HG02571 (cell line): ENCODE results near the gene ZNF346.

Source experiments
- ATAC-seq: cut with Tn5 transposase; IDR thresholded peaks from one replicate; pipeline ENCODE4 v1.9.1; 2021; ENCODE audit warnings: mild to moderate bottlenecking, moderate library complexity; ENCODE audit not compliant: unreplicated experiment

The ZNF346 gene

DNA sequence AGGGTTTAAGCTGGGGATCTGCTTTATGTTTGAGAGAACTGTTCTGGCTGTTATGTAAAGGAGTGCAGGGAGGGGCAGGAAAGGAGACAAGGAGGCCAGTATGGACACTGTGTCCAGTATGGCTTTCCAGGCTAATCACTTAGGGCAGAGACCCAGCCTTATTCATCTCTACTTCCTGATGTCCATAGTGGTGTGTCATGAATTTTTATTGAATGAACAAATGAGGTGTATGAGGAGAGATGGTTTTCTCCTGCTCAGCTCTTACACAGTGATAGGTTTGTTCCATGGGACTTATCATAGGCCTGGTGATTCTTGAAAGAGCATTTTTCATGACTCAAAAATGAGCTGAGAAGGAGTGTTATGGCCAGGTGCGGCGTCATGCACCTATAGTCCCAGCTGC lies 43.7 kb downstream of the ZNF346 start:
- no peak for ATAC-seq

- no peak for ATAC-seq
Observed at GRCh38 chr5:177067503-177067902, 45.0 kb downstream of the ZNF346 start.

DNA sequence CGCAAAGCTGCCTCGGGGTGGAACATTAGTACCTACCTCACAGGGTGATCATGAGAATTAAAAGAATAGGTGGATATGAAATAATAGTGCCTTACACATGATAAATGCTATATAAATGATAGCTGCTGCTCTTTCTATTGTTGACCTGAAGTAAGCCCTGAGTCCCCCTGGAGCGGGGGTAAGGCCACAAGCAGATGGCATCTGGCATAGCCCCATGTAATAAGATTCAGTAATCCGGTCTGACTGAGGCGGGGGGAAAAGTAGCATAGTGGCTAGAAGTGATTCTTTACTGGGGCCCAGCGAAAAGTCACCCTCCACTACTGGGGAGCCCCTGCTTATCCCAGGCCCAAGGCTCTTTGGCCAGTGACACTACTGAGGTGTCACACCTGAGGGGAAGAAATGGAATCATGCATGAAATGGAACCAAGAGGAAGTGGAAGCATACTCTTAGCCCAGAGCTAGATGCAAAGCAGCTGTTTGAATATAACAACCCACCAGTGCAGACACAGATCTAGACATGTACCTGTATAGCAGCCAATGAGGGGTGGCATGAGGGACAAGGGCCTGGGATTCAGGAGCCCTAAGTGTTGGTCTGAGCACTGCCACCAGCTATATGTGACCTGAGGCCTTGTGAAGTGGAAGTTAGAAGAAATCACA lies 48.2 kb downstream of the ZNF346 start:
- no peak for ATAC-seq

DNA sequence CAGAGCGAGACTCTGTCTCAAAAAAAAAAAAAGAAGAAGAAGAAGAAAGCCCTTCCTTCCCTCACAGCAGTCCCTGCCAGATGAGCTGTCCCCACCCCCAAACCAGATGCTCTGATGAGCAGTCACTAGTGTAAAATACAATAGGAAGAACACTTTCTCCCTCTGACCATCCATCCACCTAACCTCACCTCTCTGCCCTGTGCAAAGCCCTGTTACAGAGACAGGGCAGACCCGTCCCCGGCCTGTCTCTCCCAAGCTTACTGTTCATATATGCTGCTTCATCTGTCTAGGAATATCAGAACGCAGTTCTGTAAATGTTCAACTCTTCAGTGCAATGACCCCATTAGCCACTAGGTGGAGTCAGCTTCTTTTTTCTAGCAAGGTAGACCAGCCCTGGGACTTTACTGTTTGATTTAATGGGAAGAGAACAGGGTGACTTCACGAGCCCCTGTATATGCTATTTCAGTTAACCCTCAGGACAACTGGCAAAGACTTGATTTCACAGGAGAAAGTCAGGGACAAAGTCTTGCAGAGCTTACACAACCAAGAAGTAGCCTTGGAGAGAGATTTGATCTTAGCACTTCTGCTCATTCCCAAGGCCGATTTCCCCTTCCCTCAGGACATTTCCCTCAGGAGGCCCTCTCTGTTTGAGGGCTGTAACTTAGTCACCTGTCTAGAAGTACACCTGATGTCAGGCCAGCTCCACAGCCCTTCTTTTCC lies 49.3 kb downstream of the ZNF346 start:
- no peak for ATAC-seq

GRCh38 chr5:177077335-177077734 lies 54.8 kb downstream of the ZNF346 start:
- no peak for ATAC-seq

DNA sequence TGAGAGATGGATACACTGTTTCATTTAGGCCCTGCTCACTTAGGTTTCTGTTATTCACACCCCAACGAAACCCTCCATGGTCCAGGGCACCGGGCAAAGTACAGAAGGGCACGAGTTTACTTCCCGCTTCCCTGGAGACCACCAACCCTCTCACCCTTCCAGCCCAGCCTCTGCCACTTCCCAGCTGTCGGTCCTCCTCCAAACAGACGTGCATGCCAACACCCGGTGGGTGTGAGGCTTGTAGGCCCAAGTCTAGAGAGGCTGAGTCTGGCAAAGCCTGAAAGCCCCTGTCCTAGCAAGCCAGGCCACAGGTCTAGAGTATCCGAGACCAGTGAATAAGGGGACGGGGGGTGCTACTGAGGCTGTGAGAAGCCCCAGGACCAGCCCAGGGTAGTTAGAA lies 57.1 kb downstream of the ZNF346 start:
- no peak for ATAC-seq

- ATAC-seq = no peak
Observed at GRCh38 chr5:177080265-177080664, 57.8 kb downstream of the ZNF346 start.

- ATAC-seq = no peak
Observed at GRCh38 chr5:177081859-177082258, 59.4 kb downstream of the ZNF346 start.

DNA sequence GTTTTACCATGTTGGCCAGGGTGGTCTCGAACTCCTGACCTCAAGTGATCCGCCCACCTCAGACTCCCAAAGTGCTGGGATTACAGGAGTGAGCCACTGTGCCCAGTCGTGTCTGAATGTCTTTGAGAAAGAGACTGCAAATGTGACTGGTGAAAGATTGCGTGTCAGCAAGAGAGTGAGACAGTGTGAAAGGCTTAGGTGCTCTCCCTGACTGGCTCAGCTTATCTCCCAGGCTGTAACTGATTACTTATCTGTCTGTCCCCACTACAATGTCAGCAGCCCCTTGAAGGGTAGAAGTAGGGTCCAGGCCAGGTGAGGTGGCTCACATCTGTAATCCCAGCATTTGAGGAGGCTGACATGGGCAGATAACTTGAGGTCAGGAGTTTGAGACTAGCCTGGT lies 60.9 kb downstream of the ZNF346 start:
- no peak for ATAC-seq

- no peak for ATAC-seq
Observed at GRCh38 chr5:177084175-177084574, 61.7 kb downstream of the ZNF346 start.

GRCh38 chr5:177085985-177086653 lies 63.6 kb downstream of the ZNF346 start:
- ATAC-seq = no peak

DNA sequence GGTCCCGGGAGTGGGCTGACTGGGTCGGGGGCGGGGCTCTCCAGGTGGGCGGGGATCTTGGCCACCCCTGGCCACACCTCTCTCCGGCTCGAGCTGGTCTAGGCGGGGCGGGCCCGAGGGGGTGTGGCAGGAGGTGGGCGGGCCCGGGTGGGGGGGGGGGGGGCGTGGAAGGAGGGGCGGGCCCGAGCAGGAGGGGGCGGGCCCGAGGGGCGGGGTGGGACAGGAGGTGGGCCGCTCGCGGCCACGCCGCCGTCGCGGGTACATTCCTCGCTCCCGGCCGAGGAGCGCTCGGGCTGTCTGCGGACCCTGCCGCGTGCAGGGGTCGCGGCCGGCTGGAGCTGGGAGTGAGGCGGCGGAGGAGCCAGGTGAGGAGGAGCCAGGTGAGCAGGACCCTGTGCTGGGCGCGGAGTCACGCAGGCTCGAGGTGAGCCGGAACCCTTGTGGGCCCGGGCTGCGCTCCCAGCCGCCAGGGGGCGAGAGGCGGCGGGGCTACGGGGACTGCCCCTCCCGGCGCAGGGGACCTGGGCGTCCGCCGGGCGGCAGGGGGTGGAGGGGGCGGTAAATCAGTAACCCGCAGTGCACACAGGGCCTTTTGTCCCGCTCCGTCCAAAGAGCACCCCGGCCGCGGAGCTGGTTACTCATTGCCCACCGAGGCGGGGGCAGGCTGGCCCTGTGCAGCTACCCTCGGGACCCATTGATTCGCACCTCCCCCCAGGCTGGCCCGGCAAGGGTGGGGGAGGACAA lies 64.3 kb downstream of the ZNF346 start, which contains the start of gene FGFR4:
Gene FGFR4, plus strand, starts transcription at position 262 of the 744 bp plus-strand sequence. CDS start 2,688 bp downstream, outside the sequence.
- no peak for ATAC-seq

DNA sequence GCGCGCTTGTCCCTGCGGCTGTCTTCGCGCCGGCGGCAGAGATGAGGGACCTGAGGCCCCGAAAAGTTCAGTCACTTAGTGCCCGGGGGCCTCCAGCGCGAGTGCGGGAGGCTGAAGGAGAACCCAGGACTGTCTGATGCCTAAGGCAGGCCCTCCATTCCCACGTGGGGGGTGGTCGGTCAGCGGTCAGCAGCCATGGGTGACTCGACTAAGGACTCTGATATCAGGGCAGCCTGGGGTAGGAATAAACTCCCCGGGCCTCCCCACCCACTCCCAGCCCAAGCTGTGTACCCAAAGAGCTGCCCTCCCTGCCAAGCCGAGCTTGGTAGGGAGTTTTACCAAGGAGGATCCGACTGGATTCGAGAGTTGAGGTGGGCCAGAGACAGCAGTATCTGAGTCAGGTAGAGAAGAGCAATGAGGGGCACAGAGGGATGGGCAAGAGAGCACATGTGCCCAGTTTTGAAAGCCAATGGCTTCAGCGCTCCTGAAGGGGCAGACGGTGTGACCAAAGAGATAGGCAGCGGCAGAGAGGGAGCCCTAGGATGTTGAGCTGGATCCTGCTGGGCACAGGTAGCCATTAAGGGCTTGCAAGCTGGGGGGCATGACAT lies 65.0 kb downstream of the ZNF346 start:
- no peak for ATAC-seq

DNA sequence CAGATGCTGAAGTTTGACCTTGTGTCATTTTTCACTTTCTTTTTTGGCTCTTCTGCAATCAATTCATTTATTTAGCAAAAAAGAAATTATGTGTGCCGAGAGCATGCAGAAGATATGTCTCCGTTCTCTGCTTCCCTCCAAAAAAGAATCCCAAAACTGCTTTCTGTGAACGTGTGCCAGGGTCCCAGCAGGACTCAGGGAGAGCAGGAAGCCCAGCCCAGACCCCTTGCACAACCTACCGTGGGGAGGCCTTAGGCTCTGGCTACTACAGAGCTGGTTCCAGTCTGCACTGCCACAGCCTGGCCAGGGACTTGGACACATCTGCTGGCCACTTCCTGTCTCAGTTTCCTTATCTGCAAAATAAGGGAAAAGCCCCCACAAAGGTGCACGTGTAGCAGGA lies 66.6 kb downstream of the ZNF346 start:
- no peak for ATAC-seq

DNA sequence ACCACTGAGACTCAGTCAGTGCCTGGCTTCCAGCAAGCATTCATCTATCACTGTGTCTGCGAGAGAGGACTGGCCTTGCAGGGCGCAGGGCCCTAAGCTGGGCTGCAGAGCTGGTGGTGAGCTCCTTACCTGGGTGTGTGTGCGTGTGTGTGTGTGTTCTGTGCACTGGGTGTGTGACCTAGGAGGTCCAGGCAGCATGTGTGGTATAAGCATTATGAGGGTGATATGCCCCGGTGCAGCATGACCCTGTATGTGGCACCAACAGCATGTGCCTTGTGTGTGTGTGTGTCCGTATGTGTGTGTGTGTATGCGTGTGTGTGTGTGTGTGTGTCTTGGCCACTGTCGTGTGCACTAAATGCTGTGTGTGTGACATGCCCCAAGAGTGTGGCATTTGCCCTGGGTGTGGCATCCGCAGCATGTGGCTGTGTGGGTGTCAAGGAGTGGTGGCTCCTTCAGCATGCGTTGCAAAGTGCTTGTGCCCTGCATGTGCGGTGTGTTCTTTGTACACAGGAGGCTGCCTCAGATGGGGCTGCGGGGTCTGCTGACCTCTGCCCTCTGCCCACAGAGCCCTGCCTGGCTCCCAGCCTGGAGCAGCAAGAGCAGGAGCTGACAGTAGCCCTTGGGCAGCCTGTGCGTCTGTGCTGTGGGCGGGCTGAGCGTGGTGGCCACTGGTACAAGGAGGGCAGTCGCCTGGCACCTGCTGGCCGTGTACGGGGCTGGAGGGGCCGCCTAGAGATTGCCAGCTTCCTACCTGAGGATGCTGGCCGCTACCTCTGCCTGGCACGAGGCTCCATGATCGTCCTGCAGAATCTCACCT lies 67.5 kb downstream of the ZNF346 start:
- ATAC-seq = no peak

GRCh38 chr5:177090813-177091212 lies 68.3 kb downstream of the ZNF346 start:
- ATAC-seq = no peak

GRCh38 chr5:177091232-177091631 lies 68.7 kb downstream of the ZNF346 start:
- ATAC-seq = no peak

DNA sequence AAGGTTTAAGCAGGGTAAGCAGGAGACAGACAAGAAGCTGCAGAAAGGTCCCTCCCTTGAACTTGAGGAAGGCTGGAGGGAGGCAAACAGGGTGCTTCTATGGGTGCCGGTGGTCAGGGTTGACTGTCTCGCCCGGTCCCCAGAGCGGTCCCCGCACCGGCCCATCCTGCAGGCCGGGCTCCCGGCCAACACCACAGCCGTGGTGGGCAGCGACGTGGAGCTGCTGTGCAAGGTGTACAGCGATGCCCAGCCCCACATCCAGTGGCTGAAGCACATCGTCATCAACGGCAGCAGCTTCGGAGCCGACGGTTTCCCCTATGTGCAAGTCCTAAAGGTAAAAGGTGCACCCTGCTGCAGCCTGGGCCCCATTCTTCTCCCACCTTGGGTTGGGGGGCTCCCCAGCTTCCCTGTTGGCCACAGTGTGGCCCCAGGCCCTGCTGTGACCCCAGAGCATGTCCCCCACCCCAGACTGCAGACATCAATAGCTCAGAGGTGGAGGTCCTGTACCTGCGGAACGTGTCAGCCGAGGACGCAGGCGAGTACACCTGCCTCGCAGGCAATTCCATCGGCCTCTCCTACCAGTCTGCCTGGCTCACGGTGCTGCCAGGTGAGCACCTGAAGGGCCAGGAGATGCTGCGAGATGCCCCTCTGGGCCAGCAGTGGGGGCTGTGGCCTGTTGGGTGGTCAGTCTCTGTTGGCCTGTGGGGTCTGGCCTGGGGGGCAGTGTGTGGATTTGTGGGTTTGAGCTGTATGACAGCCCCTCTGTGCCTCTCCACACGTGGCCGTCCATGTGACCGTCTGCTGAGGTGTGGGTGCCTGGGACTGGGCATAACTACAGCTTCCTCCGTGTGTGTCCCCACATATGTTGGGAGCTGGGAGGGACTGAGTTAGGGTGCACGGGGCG lies 69.9 kb downstream of the ZNF346 start:
- no peak for ATAC-seq

GRCh38 chr5:177093082-177093712 lies 70.7 kb downstream of the ZNF346 start:
- ATAC-seq = no peak
